K562 (cell line): ENCODE data around the gene HDAC7. TPM values are rescaled to one million over a fixed set of nuclear protein-coding genes. Genes with fewer than 3 reads are reported as not detected.

Experiments used
- ATAC-seq: fragments of 200-7000 bp; cut with Tn5 transposase; 3 replicates; pipeline ENCODE4 v1.9.1; 2020; ENCODE audit warnings: moderate library complexity
- BruUV-seq: library from RNA; stranded (reverse); fragments of 400-500 nt; replicated peaks from 2 replicates; lab custom pipeline; 2021; lab: Mats Ljungman, UMichigan
- CTCF ChIA-PET: fragments of 300-600 bp; formaldehyde crosslinking; extraction: SDS; loops from one replicate; lab custom pipeline; 2021; ENCODE audit warnings: low intra/inter-chr PET ratio; lab: Yijun Ruan, JAX
- POLR2A ChIA-PET: fragments of 300-600, 350-650 bp; sonication (Branson Sonifier 250); formaldehyde crosslinking; extraction: SDS; loops from one replicate; lab custom pipeline; 2021; ENCODE audit warnings: antibody characterized with exemption, inconsistent platforms; lab: Yijun Ruan, JAX
- DNase-seq, 4 experiments: peaks; one replicate each; pipeline versions ENCODE4 v3.0.0 to v3.0.0-alpha.2; 2011 to 2018; ENCODE audit warnings: low spot score in 3 of 4, mixed read lengths in 3 of 4; ENCODE audit errors: extremely low read depth in 1 of 4
- FAIRE-seq: peaks from 2 replicates; lab custom pipeline; 2011; peaks lifted over from hg19 to GRCh38; lab: Jason Lieb, UNC
- H2AFZ ChIP-seq: 2 replicates; pipeline ENCODE4 v1.6.0; 2011; ENCODE audit warnings: low read depth, low read length, control low read depth, inconsistent platforms
- H3K27ac ChIP-seq: fragments of 200-600 bp; 3 replicates; pipeline ENCODE4 v1.8.0; 2011; ENCODE audit warnings: low read depth, mild to moderate bottlenecking, control low read depth, inconsistent platforms, low read length, moderate library complexity, mixed read lengths; ENCODE audit errors: extremely low read depth
- H3K27me3 ChIP-seq, 2 experiments: fragments of 300-600 bp in 1 of 2; 2 replicates in 1 of 2; 3 replicates in 1 of 2; pipeline versions ENCODE4 v1.6.0 to v1.8.0; 2011; ENCODE audit warnings: inconsistent platforms in 2 of 2, low read length in 2 of 2, mild to moderate bottlenecking in 1 of 2, mixed read lengths in 1 of 2, moderate library complexity in 1 of 2; ENCODE audit not compliant: control insufficient read depth in 2 of 2, insufficient read depth in 2 of 2
- H3K36me3 ChIP-seq: fragments of 300-600 bp; 3 replicates; pipeline ENCODE4 v1.8.0; 2011; ENCODE audit warnings: mild to moderate bottlenecking, low read length, inconsistent platforms; ENCODE audit not compliant: control insufficient read depth, insufficient read depth
- H3K4me1 ChIP-seq, 2 experiments: fragments of 200-600 bp in 1 of 2; replicated peaks in 1 of 2; 2 replicates in 1 of 2; 3 replicates in 1 of 2; pipeline versions ENCODE4 v1.5.1 to v1.8.0; 2011; ENCODE audit warnings: inconsistent platforms in 2 of 2, low read length in 2 of 2, mild to moderate bottlenecking in 1 of 2, mixed read lengths in 1 of 2, moderate library complexity in 1 of 2; ENCODE audit not compliant: control insufficient read depth in 2 of 2, insufficient read depth in 2 of 2
- H3K4me2 ChIP-seq: 2 replicates; pipeline ENCODE4 v1.6.1; 2011; ENCODE audit warnings: low read length, control low read depth, inconsistent platforms, mixed read lengths; ENCODE audit not compliant: insufficient read depth
- H3K4me3 ChIP-seq: fragments of 200-600 bp; sonication (generic), shearing (Covaris generic); 2 replicates; pipeline ENCODE4 v1.5.1; 2016; ENCODE audit warnings: control low read depth, inconsistent platforms
- H3K79me2 ChIP-seq: fragments of 200-600 bp; 3 replicates; pipeline ENCODE4 v1.8.0; 2011; ENCODE audit warnings: low read length, inconsistent platforms; ENCODE audit not compliant: control insufficient read depth, insufficient read depth
- H3K9ac ChIP-seq, 2 experiments: 2 replicates each; pipeline versions ENCODE4 v1.6.0 to v1.6.1; 2011; ENCODE audit warnings: low read depth in 2 of 2, low read length in 2 of 2, control low read depth in 1 of 2, inconsistent platforms in 1 of 2, mild to moderate bottlenecking in 1 of 2, mixed read lengths in 1 of 2; ENCODE audit not compliant: insufficient read depth in 1 of 2
- H3K9me1 ChIP-seq: one replicate; pipeline ENCODE4 v1.6.0; 2011; ENCODE audit warnings: inconsistent platforms, mild to moderate bottlenecking, low read length, moderate library complexity; ENCODE audit not compliant: control insufficient read depth, insufficient read depth
- H3K9me3 ChIP-seq: replicated peaks from 2 replicates; pipeline ENCODE4 v1.5.1; 2011; ENCODE audit warnings: low read depth, low read length, inconsistent platforms; ENCODE audit not compliant: control insufficient read depth, insufficient read depth
- H4K20me1 ChIP-seq: replicated peaks from 2 replicates; pipeline ENCODE4 v1.6.1; 2011; ENCODE audit warnings: low read length, inconsistent platforms, mixed read lengths; ENCODE audit not compliant: control insufficient read depth, insufficient read depth
- CTBP1 ChIP-seq: fragments of 450-650 bp; IDR thresholded peaks from 2 replicates; pipeline ENCODE4 v1.6.1; 2016; ENCODE audit warnings: borderline replicate concordance
- ETV5 ChIP-seq: sonication (generic); formaldehyde crosslinking; IDR thresholded peaks from 2 replicates; pipeline ENCODE4 v1.4.0; 2020; ENCODE audit warnings: low read depth, mild to moderate bottlenecking, missing genetic modification reagents
- KDM1A ChIP-seq, 2 experiments: fragments of 450-650 bp; IDR thresholded peaks; 2 replicates each; pipeline ENCODE4 v1.6.1; 2016; ENCODE audit warnings: mild to moderate bottlenecking in 2 of 2
- POLR2AphosphoS5 ChIP-seq: IDR thresholded peaks from 2 replicates; pipeline ENCODE4 v1.6.1; 2011; ENCODE audit warnings: mild to moderate bottlenecking, low read depth, low read length, moderate library complexity; ENCODE audit not compliant: control insufficient read depth, insufficient read depth
- RBM39 ChIP-seq: fragments of 200-400 bp; formaldehyde crosslinking; optimal IDR thresholded peaks from 2 replicates; pipeline ENCODE3; 2018; ENCODE audit warnings: low read depth, low read length
- YY1 ChIP-seq, 3 experiments: IDR thresholded peaks; 2 replicates each; pipeline ENCODE4 v1.6.1; 2011; ENCODE audit warnings: low read length in 2 of 3, mild to moderate bottlenecking in 2 of 3, moderate library complexity in 2 of 3, borderline replicate concordance in 1 of 3, control low read depth in 1 of 3, low read depth in 1 of 3; ENCODE audit not compliant: insufficient read depth in 3 of 3, insufficient replicate concordance in 2 of 3, control insufficient read depth in 1 of 3, insufficient read length in 1 of 3; ENCODE audit errors: extremely low read depth in 1 of 3
- ZNF263 ChIP-seq: sonication (generic); formaldehyde crosslinking; IDR thresholded peaks from 2 replicates; pipeline ENCODE4 v1.8.0; 2022; ENCODE audit warnings: mild to moderate bottlenecking, missing genetic modification reagents, borderline replicate concordance
- ZNF584 ChIP-seq: fragments of 200-800 bp; sonication (Bioruptor generic); IDR thresholded peaks from 2 replicates; pipeline ENCODE4 v1.6.1; 2016; ENCODE audit warnings: low read depth, mild to moderate bottlenecking, missing genetic modification characterization, missing compliant biosample characterization
- WGBS: fragments of 100-300 bp; shearing (Covaris generic); methylation state at CpG from one replicate; pipeline ENCODE4 v1.1.6; 2016; ENCODE audit warnings: low coverage, mixed read lengths; ENCODE audit not compliant: insufficient coverage; ENCODE audit errors: missing lambda C conversion rate; 5-methylcytosine and 5-hydroxymethylcytosine counted together
- in situ Hi-C: fragments of 300-500 bp; cut with MboI; formaldehyde crosslinking; loops from 4 replicates; pipeline ENCODE4 v1.15.0; 2018; ENCODE audit warnings: inconsistent platforms, mixed read lengths
- intact Hi-C: fragments of 100-400 bp; cut with micrococcal nuclease; formaldehyde crosslinking; loops from 2 replicates; pipeline ENCODE4 v1.14.2; 2022
- polyA plus RNA-seq, 8 experiments: library from polyadenylated mRNA; depleted of rRNA in 4 of 8; stranded (reverse) in 5 of 8; unstranded in 3 of 8; fragments of >200 nt; fragmentation: Nextera tagmentation in 2 of 8; fragmentation: Illumina TruSeq in 1 of 8; extraction: Ambion mirVana in 2 of 8; extraction: Trizol in 1 of 8; gene quantifications; 2 replicates each; pipeline versions ENCODE4 v1.2.1 to v1.2.3, GENCODE V29; 2011 to 2014; ENCODE audit warnings: inconsistent platforms in 1 of 8, missing spikeins in 1 of 8
- total RNA-seq, 7 experiments: library from RNA; depleted of rRNA in 6 of 7; stranded (reverse); fragments of >200 nt in 6 of 7; fragmentation: Illumina TruSeq in 2 of 7; extraction: Trizol in 2 of 7; gene quantifications; 2 replicates each; pipeline versions ENCODE4 v1.2.1 to v1.2.3, GENCODE V29; 2011 to 2021; ENCODE audit warnings: low replicate concordance in 1 of 7
- TF ChIP-seq, protein P1 (sequence below): fragments of 450-650 bp; IDR thresholded peaks from 2 replicates; pipeline ENCODE4 v1.6.1; 2017; ENCODE audit warnings: antibody characterized with exemption, mild to moderate bottlenecking
- TF ChIP-seq, protein P2 (sequence below): sonication (generic); formaldehyde crosslinking; IDR thresholded peaks from 2 replicates; pipeline ENCODE4 v1.8.0; 2023; ENCODE audit warnings: missing genetic modification reagents, mild to moderate bottlenecking, borderline replicate concordance

Gene HDAC7
- total and polyA plus RNA-seq, 9 of the 15 experiments (the other 6 are each of a cell fraction or from before 2014, with no cell fraction given) = 2.5 to 129 (median 31.1) TPM

DNA sequence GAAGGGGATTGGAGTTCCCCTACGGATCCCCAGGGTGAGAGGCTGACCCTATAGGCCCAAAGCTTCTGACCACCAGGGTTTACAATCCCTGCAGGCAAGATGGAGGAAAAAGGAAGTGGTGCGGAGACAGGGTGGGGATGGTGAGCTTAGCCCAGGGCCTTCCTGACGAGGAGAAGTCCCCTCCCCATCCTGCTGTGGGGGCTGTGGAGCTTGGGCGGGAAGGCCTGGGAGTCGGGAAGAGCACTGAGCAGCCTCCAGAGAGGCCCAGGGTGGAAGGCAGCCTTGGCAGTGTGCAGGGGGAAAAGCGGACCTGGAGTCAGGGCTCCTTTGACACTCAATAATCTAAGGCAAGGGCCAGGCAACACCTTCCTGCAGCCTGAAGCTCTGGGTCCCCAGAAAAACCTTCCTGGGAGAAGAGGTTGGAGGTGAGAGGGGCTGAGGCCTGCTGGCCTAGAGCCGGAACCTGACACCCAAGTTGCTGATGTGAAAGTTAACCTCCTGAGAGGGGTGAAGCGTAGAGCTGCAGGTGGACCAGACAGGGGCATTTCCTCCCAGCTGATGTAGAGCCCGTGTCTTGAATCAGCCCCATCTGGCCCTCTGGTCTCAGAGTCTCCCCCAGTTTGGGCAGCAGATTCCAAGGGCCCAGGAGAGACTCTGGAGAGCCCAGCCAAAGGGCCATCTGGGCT lies 6.0 kb downstream of the HDAC7 start:
- ChIA-PET POLR2A (interaction anchor here (0.6 to 3.5 kb wide), 15 partner anchors 9 to 642 kb away, joined by 3 to 14 read pairs (median 3); no protein-coding TSS in a partner anchor), CTCF (no interaction called here)
- H3K27ac ChIP-seq = peak overlapping the region; percentile 91
- H4K20me1 ChIP-seq = peaks cover 3% of the 10 kb centered on the region; the same call in 1 of the 2 replicates
- peaks cover 63% of the 10 kb centered on the region for H3K36me3 ChIP-seq
- 18% methylated on average over 9 of the region's 9 CpGs for WGBS
- H3K9ac ChIP-seq = peak overlapping the region; percentile 67 to 93
- H3K4me2 ChIP-seq = peak overlapping the region; percentile 91
- in situ Hi-C loops = no loop called here
- H3K9me1 ChIP-seq = peaks cover 5% of the 10 kb centered on the region
- peak overlapping the region; percentile 75 for H2AFZ ChIP-seq
- H3K27me3 ChIP-seq = no peaks in the 10 kb centered on the region
- ATAC-seq = peak; percentile 29
- no peaks in the 10 kb centered on the region for H3K9me3 ChIP-seq
- intact Hi-C loops = no loop called here
- no peak for FAIRE-seq
- peak overlapping the region; percentile 45 for H3K4me3 ChIP-seq
- no TSS peak for BruUV-seq
- peak in 3 of 4 experiments; percentile 53 to 63 (median 58) for DNase-seq
- H3K79me2 ChIP-seq = peaks cover 100% of the 10 kb centered on the region
- peaks cover 65 to 74% of the 10 kb centered on the region in 2 experiments for H3K4me1 ChIP-seq
- no peak for TF ChIP-seq POLR2AphosphoS5
- no peak for TF ChIP-seq RBM39
- TF ChIP-seq, protein P1, sequence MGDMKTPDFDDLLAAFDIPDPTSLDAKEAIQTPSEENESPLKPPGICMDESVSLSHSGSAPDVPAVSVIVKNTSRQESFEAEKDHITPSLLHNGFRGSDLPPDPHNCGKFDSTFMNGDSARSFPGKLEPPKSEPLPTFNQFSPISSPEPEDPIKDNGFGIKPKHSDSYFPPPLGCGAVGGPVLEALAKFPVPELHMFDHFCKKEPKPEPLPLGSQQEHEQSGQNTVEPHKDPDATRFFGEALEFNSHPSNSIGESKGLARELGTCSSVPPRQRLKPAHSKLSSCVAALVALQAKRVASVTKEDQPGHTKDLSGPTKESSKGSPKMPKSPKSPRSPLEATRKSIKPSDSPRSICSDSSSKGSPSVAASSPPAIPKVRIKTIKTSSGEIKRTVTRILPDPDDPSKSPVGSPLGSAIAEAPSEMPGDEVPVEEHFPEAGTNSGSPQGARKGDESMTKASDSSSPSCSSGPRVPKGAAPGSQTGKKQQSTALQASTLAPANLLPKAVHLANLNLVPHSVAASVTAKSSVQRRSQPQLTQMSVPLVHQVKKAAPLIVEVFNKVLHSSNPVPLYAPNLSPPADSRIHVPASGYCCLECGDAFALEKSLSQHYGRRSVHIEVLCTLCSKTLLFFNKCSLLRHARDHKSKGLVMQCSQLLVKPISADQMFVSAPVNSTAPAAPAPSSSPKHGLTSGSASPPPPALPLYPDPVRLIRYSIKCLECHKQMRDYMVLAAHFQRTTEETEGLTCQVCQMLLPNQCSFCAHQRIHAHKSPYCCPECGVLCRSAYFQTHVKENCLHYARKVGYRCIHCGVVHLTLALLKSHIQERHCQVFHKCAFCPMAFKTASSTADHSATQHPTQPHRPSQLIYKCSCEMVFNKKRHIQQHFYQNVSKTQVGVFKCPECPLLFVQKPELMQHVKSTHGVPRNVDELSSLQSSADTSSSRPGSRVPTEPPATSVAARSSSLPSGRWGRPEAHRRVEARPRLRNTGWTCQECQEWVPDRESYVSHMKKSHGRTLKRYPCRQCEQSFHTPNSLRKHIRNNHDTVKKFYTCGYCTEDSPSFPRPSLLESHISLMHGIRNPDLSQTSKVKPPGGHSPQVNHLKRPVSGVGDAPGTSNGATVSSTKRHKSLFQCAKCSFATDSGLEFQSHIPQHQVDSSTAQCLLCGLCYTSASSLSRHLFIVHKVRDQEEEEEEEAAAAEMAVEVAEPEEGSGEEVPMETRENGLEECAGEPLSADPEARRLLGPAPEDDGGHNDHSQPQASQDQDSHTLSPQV = peak; percentile 47; the same call in 1 of the 2 replicates
- peak; percentile 67 for TF ChIP-seq ETV5 (CRISPR knock-in tag)
- no peak for TF ChIP-seq KDM1A (IDR thresholded peaks at IDR 0.05)
- TF ChIP-seq, protein P2, sequence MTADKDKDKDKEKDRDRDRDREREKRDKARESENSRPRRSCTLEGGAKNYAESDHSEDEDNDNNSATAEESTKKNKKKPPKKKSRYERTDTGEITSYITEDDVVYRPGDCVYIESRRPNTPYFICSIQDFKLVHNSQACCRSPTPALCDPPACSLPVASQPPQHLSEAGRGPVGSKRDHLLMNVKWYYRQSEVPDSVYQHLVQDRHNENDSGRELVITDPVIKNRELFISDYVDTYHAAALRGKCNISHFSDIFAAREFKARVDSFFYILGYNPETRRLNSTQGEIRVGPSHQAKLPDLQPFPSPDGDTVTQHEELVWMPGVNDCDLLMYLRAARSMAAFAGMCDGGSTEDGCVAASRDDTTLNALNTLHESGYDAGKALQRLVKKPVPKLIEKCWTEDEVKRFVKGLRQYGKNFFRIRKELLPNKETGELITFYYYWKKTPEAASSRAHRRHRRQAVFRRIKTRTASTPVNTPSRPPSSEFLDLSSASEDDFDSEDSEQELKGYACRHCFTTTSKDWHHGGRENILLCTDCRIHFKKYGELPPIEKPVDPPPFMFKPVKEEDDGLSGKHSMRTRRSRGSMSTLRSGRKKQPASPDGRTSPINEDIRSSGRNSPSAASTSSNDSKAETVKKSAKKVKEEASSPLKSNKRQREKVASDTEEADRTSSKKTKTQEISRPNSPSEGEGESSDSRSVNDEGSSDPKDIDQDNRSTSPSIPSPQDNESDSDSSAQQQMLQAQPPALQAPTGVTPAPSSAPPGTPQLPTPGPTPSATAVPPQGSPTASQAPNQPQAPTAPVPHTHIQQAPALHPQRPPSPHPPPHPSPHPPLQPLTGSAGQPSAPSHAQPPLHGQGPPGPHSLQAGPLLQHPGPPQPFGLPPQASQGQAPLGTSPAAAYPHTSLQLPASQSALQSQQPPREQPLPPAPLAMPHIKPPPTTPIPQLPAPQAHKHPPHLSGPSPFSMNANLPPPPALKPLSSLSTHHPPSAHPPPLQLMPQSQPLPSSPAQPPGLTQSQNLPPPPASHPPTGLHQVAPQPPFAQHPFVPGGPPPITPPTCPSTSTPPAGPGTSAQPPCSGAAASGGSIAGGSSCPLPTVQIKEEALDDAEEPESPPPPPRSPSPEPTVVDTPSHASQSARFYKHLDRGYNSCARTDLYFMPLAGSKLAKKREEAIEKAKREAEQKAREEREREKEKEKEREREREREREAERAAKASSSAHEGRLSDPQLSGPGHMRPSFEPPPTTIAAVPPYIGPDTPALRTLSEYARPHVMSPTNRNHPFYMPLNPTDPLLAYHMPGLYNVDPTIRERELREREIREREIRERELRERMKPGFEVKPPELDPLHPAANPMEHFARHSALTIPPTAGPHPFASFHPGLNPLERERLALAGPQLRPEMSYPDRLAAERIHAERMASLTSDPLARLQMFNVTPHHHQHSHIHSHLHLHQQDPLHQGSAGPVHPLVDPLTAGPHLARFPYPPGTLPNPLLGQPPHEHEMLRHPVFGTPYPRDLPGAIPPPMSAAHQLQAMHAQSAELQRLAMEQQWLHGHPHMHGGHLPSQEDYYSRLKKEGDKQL (CRISPR knock-in tag) = no peak
- TF ChIP-seq CTBP1 = peak; percentile 33; the same call in 1 of the 2 replicates
- peak in 1 of 3 experiments; percentile 59 for TF ChIP-seq YY1 (IDR thresholded peaks at IDR 0.05; ENCODE audit: borderline replicate concordance in 1 of 3, control insufficient read depth in 1 of 3, extremely low read depth in 1 of 3, insufficient read depth in 3 of 3, insufficient read length in 1 of 3, insufficient replicate concordance in 2 of 3, low read depth in 1 of 3, low read length in 2 of 3)
- TF ChIP-seq ZNF263 = 0 out of 2 replicates have a peak, but pooled peaks have one; percentile 0
- TF ChIP-seq ZNF584 (CRISPR knock-in tag) = 0 out of 2 replicates have a peak, but pooled peaks have one; percentile 31
